Stimulated activated CD4-positive, alpha-beta T cell treated with anti-CD3 and anti-CD28 coated beads, Interleukin-2, amount 100 ng/mL, for 24 hours (primary cell): ENCODE data around the gene ANO9.
"Not testable (repeated sequence)": the region's sequence is repeated elsewhere in the genome, so short reads cannot be mapped to it uniquely, and the experiment has no call there.

Experiments
- DNase-seq, 2 donors: peaks; one replicate each; pipeline ENCODE4 v3.0.0-alpha.2; 2020

ANO9 gene

GRCh38 chr11:399731-400211, 42.0 kb downstream of the ANO9 start:
- DNase-seq: no peak

DNA sequence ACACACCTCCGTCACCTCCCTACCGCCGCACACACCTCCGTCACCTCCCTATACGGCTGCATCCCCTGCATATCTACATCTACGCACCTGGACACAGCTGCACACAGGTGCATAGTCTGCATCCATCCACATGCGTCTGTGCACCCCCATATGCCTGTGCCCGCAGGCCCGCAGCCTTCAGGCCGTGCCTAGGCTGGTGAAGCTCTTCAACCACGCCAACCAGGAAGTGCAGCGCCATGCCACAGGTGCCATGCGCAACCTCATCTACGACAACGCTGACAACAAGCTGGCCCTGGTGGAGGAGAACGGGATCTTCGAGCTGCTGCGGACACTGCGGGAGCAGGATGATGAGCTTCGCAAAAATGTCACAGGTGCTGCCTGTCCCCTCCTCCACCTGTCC, 43.0 kb downstream of the ANO9 start:
- DNase-seq: no peak

- DNase-seq: no peak
Observed at GRCh38 chr11:396948-397548, 44.8 kb downstream of the ANO9 start.

DNA sequence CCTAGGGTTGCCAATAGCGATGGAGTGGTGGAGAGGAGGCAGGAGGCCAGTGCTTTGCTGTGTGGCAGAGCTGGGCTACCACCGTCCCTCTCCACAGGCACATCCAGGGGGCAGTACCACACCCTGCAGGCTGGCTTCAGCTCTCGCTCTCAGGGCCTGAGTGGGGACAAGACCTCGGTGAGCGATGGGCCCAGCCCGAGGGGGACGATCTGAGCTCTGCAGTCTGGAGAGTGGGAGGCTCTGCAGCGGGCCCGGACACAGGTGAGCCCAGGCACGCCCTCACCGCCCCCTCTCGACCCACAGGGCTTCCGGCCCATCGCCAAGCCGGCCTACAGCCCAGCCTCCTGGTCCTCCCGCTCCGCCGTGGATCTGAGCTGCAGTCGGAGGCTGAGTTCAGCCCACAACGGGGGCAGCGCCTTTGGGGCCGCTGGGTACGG, 45.3 kb downstream of the ANO9 start:
- no peak for DNase-seq

GRCh38 chr11:395866-396265, 45.9 kb downstream of the ANO9 start:
- no peak for DNase-seq

- no peak for DNase-seq
Observed at GRCh38 chr11:394858-395655, 46.8 kb downstream of the ANO9 start.

DNA sequence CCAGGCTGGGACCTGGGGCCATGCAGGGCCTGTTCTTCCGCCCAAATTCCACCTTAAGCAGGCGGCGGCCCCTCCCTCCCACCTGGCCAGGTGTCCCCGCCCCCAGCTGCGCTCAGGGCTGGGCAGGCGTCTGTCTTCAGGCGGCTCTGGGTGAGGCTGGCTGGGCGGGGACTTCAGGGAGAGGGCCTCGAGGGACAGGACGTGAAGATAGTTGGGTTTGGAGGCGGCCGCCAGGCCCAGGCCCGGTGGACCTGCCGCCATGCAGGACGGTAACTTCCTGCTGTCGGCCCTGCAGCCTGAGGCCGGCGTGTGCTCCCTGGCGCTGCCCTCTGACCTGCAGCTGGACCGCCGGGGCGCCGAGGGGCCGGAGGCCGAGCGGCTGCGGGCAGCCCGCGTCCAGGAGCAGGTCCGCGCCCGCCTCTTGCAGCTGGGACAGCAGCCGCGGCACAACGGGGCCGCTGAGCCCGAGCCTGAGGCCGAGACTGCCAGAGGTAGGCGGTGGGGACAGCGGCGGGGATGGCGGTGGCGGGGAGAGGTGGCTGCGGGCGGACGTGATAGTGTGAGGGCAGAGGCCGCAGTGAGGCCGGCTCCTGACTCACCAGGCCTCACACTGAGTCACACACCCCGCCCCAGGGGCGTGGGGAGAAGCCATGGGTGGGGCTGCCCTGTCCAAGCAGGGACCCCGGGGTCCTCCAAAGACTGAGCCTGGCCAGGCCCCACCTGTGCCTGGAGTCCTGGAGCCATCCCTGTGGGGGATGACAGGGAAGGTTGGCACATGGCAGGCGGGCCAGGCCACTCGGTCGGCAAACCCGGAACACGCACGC, 47.6 kb downstream of the ANO9 start, which contains the start of gene PKP3:
Gene PKP3 (plus strand): TSS at position 176 of the 824 bp plus-strand sequence. CDS start 84 bp downstream, at position 260.
- no peak for DNase-seq

GRCh38 chr11:393219-394033, 48.4 kb downstream of the ANO9 start:
- DNase-seq: peak in 1 of 2 donors; percentile 36

- DNase-seq: no peak
Observed at GRCh38 chr11:392102-392777, 49.6 kb downstream of the ANO9 start.

DNA sequence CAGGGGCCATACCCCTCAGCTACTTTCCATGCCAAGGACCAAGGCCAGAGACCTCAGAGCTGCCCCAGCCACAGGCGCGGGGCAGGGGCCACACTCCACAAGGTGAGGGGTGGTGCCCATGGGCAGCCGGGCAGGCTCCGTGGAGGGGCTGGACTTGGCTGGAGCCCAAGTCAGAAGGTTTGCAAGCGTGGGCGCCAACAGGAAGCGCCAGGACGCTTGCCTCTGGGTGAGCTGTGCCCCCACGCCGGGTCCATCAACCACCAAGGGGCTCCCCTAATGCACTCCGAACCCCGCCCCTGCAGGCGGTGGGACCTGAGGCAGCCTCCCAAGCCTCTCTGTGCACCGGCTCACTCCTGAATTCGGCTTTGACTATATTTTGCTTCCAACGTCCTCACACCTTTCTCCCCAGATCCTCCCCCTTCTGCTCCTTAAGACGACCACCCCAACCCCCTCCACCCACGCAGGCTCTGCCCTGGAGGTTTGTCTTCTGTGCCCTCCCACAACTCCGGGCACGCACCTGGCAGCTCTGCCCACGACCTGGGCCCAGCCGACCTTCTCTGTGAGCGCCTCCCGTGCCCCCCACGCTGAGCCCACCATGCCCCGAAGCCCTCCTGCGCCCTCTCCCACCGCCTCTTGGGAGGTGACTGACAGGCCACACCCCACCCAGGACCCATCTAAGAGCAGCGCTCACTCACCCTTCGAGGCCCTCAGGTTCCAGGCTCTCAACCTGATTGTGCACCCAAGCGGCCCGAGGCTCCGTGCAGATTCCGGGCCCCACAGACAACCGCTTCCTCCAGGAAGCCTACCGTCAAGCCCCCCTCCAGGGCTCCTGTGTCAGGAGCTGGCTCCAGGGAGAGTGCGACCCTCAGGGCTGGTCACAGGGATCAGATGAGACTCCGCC, 50.4 kb downstream of the ANO9 start:
- DNase-seq: no peak

- no peak for DNase-seq
Observed at GRCh38 chr11:390175-390574, 51.6 kb downstream of the ANO9 start.

- not testable (repeated sequence) for DNase-seq
Observed at GRCh38 chr11:389369-389768, 52.4 kb downstream of the ANO9 start.

- no peak for DNase-seq
Observed at GRCh38 chr11:387193-387793, 54.5 kb downstream of the ANO9 start.

- no peak for DNase-seq
Observed at GRCh38 chr11:386483-386882, 55.3 kb downstream of the ANO9 start.

DNA sequence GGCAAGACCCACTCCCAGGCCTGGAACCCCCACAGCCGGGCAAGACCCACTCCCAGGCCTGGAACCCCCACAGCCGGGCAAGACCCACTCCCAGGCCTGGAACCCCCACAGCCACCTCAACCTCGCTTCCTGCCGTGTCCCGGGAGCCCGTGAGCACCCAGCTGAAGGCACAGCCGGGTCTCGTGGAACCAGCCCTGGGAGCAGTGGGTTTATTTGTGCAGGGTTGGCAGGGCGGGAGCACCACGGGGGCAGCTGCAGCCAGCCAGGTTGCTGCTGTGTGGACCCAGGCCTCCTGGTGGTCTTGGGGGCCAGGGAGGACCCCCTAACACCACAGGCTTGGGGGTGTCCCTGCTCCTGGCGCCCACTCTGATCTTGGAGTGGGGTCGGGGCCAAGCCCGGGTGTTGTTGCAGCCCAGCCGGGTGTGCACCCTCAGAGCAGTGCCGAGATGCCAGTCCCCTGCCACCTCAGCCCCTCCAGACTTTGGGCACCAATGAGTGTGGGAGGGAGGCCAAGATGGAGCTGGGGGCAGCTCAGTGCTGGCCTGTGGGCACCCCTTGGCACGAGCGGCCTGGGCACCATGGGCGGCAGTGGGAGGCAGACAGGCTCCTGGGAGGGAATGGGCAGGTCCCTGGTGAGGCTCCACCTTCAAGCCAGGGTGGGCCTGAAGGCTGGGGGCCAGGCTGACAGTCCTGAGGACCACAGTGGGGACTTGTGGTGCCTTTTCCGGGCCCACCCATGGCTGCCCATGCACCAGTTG, 56.0 kb downstream of the ANO9 start:
- DNase-seq: no peak

DNA sequence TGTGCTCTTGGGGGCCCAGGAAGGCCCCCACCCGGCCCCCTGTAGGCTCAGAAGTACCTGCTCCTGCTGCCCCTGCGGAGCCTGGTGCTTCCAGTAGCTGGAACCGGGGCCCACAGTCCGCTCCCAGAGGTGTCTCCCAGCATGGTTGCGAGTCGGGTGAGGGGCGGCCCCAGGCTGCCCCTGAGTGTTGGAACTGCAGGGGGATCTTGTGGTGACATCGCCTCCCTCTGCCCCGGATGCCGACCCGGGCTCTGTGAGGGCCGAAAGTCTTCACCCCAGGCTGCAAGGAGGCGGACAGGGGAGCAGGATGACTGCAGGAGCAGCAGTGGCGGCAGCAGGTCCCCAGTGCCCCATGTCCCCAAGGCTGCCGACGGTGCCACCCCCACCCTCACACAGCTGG, 57.3 kb downstream of the ANO9 start:
- no peak for DNase-seq

DNA sequence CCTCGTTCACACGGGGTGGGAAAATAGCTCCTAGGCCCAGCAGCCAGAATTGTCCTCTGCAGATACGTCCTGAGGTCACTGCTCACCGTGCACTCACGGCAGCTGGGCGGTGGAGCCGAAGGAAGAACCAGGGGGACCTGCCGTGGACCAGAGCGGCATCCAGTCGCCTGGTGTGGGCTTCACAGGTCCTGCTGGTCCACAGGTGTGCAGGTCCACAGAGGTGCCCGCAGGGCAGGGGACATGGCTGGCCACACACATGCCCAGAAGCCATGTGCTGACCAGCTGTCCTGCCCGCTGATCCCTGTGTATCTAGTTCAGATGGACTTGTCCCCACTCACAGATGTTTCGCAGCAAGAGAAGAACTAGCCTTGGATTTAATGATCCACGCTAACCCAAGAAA, 58.4 kb downstream of the ANO9 start:
- no peak for DNase-seq

- no peak for DNase-seq
Observed at GRCh38 chr11:382081-382629, 59.7 kb downstream of the ANO9 start.

DNA sequence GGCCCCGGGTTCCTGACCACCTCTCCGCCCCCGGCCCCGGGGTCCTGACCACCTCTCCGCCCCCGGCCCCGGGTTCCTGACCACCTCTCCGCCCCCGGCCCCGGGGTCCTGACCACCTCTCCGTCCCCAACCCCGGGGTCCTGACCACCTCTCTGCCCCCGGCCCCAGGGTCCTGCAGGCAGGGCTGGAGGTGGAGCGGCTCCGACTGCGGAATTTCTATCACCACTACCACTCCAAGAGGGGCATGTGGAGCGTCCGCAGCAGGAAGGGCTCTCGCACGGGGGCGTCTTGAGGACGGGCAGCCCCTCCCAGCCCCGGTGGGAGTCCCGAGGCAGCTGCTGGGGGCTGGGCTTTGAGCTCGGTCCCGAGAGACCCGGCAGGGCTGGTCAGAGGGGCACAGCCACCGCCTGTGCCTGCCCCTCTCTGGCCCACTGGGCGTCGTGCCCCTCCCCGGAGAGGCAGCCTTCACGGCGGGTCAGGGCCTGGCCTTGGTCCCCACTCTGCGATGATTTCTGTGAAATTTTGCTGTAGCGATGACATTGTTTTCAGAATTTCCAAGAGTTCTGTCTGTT, 60.2 kb downstream of the ANO9 start:
- no peak for DNase-seq
